Sciatic nerve (tissue), 2 donors: ENCODE measurements around the gene ZNF518A. TPM values are rescaled to one million over a fixed set of nuclear protein-coding genes. Genes with fewer than 3 reads are reported as not detected.

Source experiments
- ATAC-seq: fragments of 200-7000 bp; cut with Tn5 transposase; one replicate; pipeline ENCODE4 v1.9.1; 2020; ENCODE audit warnings: mild to moderate bottlenecking, moderate library complexity
- DNase-seq: peaks from one replicate; pipeline ENCODE4 v3.0.0-alpha.2; 2020; ENCODE audit warnings: low spot score
- intact Hi-C: fragments of 100-400 bp; cut with DNase I; formaldehyde crosslinking; loops from one replicate; pipeline ENCODE4 v1.14.2; 2022
- total RNA-seq: library from RNA; stranded (reverse); fragmentation: NEBNext Ultra II Directional; extraction: Animal tissue kit (Norgen Biotek cat#: 25700); gene quantifications from one replicate; pipeline ENCODE4 v1.2.1, GENCODE V29; 2021
- donor health status: DM: no; HTN: no; CAD: no.
- donor health status: DM: no; HTN: no; CAD: no.

ZNF518A gene
- total RNA-seq, result 33.4 TPM

- peak; percentile 98 for ATAC-seq
- intact Hi-C loops, result no loop called here
- DNase-seq, result peak; percentile 94
Observed at GRCh38 chr10:96129387-96130325, at the start of gene ZNF518A. Gene ZNF518A, plus strand, starts transcription at chr10:96130297. Its CDS starts 26,026 bp downstream, at chr10:96156323.

GRCh38 chr10:96082153-96082552 is 47.9 kb upstream of the ZNF518A start:
- intact Hi-C loops, result no loop called here
- ATAC-seq, result no peak
- DNase-seq, result no peak

GRCh38 chr10:96082748-96083147 is 47.3 kb upstream of the ZNF518A start:
- no peak for ATAC-seq
- no peak for DNase-seq
- intact Hi-C loops, result no loop called here

GRCh38 chr10:96089116-96089515 is 41.0 kb upstream of the ZNF518A start:
- DNase-seq, result no peak
- intact Hi-C loops, result no loop called here
- ATAC-seq, result no peak

- DNase-seq, result peak; percentile 93
- intact Hi-C loops, result no loop called here
- peak; percentile 99 for ATAC-seq
Observed at GRCh38 chr10:96089670-96090462, 40.2 kb upstream of the ZNF518A start.

- ATAC-seq (peak; percentile 38), DNase-seq (no peak)
- intact Hi-C loops, result no loop called here
Observed at GRCh38 chr10:96090463-96090800, 39.7 kb upstream of the ZNF518A start.

GRCh38 chr10:96092999-96093767 is 36.9 kb upstream of the ZNF518A start:
- DNase-seq, result no peak
- intact Hi-C loops, result no loop called here
- ATAC-seq, result no peak

GRCh38 chr10:96093948-96094347 is 36.1 kb upstream of the ZNF518A start:
- ATAC-seq (no peak), DNase-seq (no peak)
- intact Hi-C loops, result no loop called here

- DNase-seq, result no peak
- intact Hi-C loops, result no loop called here
Observed at GRCh38 chr10:96096958-96097357, 33.1 kb upstream of the ZNF518A start.

GRCh38 chr10:96097865-96098264 is 32.2 kb upstream of the ZNF518A start:
- no peak for DNase-seq
- ATAC-seq, result no peak
- intact Hi-C loops, result no loop called here

More at GRCh38 chr10:96096958-96097357, 33.1 kb upstream of the ZNF518A start:
- no peak for ATAC-seq

- intact Hi-C loops, result no loop called here
- no peak for ATAC-seq
- no peak for DNase-seq
Observed at GRCh38 chr10:96107623-96108038, 22.5 kb upstream of the ZNF518A start.

GRCh38 chr10:96112531-96112930 is 17.6 kb upstream of the ZNF518A start:
- DNase-seq, result no peak
- no peak for ATAC-seq
- intact Hi-C loops, result no loop called here

- intact Hi-C loops, result no loop called here
- ATAC-seq, result no peak
- no peak for DNase-seq
Observed at GRCh38 chr10:96118604-96119450, 11.3 kb upstream of the ZNF518A start.

- DNase-seq (no peak), ATAC-seq (no peak)
- intact Hi-C loops, result no loop called here
Observed at GRCh38 chr10:96122824-96123223, 7.3 kb upstream of the ZNF518A start.

GRCh38 chr10:96124230-96125141 is 5.6 kb upstream of the ZNF518A start:
- ATAC-seq, result no peak
- intact Hi-C loops, result no loop called here
- DNase-seq, result no peak

- no peak for DNase-seq
- intact Hi-C loops, result no loop called here
- ATAC-seq, result no peak
Observed at GRCh38 chr10:96125142-96125515, 5.0 kb upstream of the ZNF518A start.

- peak; percentile 88 for ATAC-seq
- DNase-seq, result peak; percentile 73
- intact Hi-C loops, result no loop called here
Observed at GRCh38 chr10:96130326-96130995, 364 bp downstream of the ZNF518A start.
